ENCODE data around the gene PDE11A. TPM values are rescaled to one million over a fixed set of nuclear protein-coding genes. Genes with fewer than 3 reads are reported as not detected.

Gene PDE11A
- total and polyA plus RNA-seq, 2 donors = 0.14 to 0.43 TPM

GRCh38 chr2:177636672-177637071 lies 435.9 kb downstream of the PDE11A start:
- Histone ChIP-seq H3K4me3 (ENCODE audit: low read length in 2 of 2) (no peak overlapping the region), H3K9me3 (ENCODE audit: control insufficient read depth in 2 of 2, insufficient read depth in 1 of 2, low read length in 1 of 2) (no peaks in the 10 kb centered on the region), H3K27me3 (ENCODE audit: control insufficient read depth in 2 of 2, insufficient read depth in 1 of 2, low read length in 1 of 2) (no peaks in the 10 kb centered on the region), H3K4me1 (ENCODE audit: control insufficient read depth in 2 of 2, insufficient read depth in 2 of 2, low read length in 2 of 2) (peaks cover 0 to 3% of the 10 kb centered on the region in 2 donors), H3K36me3 (ENCODE audit: control insufficient read depth in 2 of 2, insufficient read depth in 2 of 2, low read length in 1 of 2) (no peaks in the 10 kb centered on the region), H3K27ac (ENCODE audit: low read depth in 1 of 2, low read length in 1 of 2) (no peak overlapping the region)
- no peak for DNase-seq (ENCODE audit: low read depth in 6 of 9, low spot score in 9 of 9)
- 86% methylated on average over 1 of the region's 1 CpG for WGBS

GRCh38 chr2:177635696-177636095 lies 436.9 kb downstream of the PDE11A start:
- Histone ChIP-seq H3K36me3 (ENCODE audit: control insufficient read depth in 2 of 2, insufficient read depth in 2 of 2, low read length in 1 of 2) (no peaks in the 10 kb centered on the region), H3K4me1 (ENCODE audit: control insufficient read depth in 2 of 2, insufficient read depth in 2 of 2, low read length in 2 of 2) (peaks cover 0 to 3% of the 10 kb centered on the region in 2 donors), H3K27ac (ENCODE audit: low read depth in 1 of 2, low read length in 1 of 2) (no peak overlapping the region), H3K4me3 (ENCODE audit: low read length in 2 of 2) (no peak overlapping the region), H3K27me3 (ENCODE audit: control insufficient read depth in 2 of 2, insufficient read depth in 1 of 2, low read length in 1 of 2) (no peaks in the 10 kb centered on the region), H3K9me3 (ENCODE audit: control insufficient read depth in 2 of 2, insufficient read depth in 1 of 2, low read length in 1 of 2) (no peaks in the 10 kb centered on the region)
- 0% methylated on average over 1 of the region's 1 CpG for WGBS
- DNase-seq (ENCODE audit: low read depth in 6 of 9, low spot score in 9 of 9) = no peak

- DNase-seq (ENCODE audit: low read depth in 6 of 9, low spot score in 9 of 9) = peak in 1 of 9 donors; percentile 14
- Histone ChIP-seq H3K27ac (ENCODE audit: low read depth in 1 of 2, low read length in 1 of 2) (no peak overlapping the region), H3K4me3 (ENCODE audit: low read length in 2 of 2) (peak overlapping the region in 1 of 2 donors; percentile 13), H3K27me3 (ENCODE audit: control insufficient read depth in 2 of 2, insufficient read depth in 1 of 2, low read length in 1 of 2) (no peaks in the 10 kb centered on the region), H3K4me1 (ENCODE audit: control insufficient read depth in 2 of 2, insufficient read depth in 2 of 2, low read length in 2 of 2) (peaks cover 0 to 3% of the 10 kb centered on the region in 2 donors), H3K36me3 (ENCODE audit: control insufficient read depth in 2 of 2, insufficient read depth in 2 of 2, low read length in 1 of 2) (no peaks in the 10 kb centered on the region), H3K9me3 (ENCODE audit: control insufficient read depth in 2 of 2, insufficient read depth in 1 of 2, low read length in 1 of 2) (no peaks in the 10 kb centered on the region)
- WGBS = 95% methylated on average over 1 of the region's 1 CpG
Measured at GRCh38 chr2:177633910-177634294, 438.7 kb downstream of the PDE11A start.

GRCh38 chr2:177633111-177633510 lies 439.5 kb downstream of the PDE11A start:
- Histone ChIP-seq H3K27me3 (ENCODE audit: control insufficient read depth in 2 of 2, insufficient read depth in 1 of 2, low read length in 1 of 2) (no peaks in the 10 kb centered on the region), H3K27ac (ENCODE audit: low read depth in 1 of 2, low read length in 1 of 2) (no peak overlapping the region), H3K36me3 (ENCODE audit: control insufficient read depth in 2 of 2, insufficient read depth in 2 of 2, low read length in 1 of 2) (no peaks in the 10 kb centered on the region), H3K9me3 (ENCODE audit: control insufficient read depth in 2 of 2, insufficient read depth in 1 of 2, low read length in 1 of 2) (no peaks in the 10 kb centered on the region), H3K4me3 (ENCODE audit: low read length in 2 of 2) (no peak overlapping the region), H3K4me1 (ENCODE audit: control insufficient read depth in 2 of 2, insufficient read depth in 2 of 2, low read length in 2 of 2) (peaks cover 0 to 3% of the 10 kb centered on the region in 2 donors)
- DNase-seq (ENCODE audit: low read depth in 6 of 9, low spot score in 9 of 9) = no peak
- WGBS = 71% methylated on average over 3 of the region's 3 CpGs

- no peaks in the 10 kb centered on the region for H3K36me3 ChIP-seq (ENCODE audit: control insufficient read depth in 2 of 2, insufficient read depth in 2 of 2, low read length in 1 of 2)
- DNase-seq (ENCODE audit: low read depth in 6 of 9, low spot score in 9 of 9) = no peak
- H3K4me1 ChIP-seq (ENCODE audit: control insufficient read depth in 2 of 2, insufficient read depth in 2 of 2, low read length in 2 of 2) = peaks cover 0 to 3% of the 10 kb centered on the region in 2 donors
- no peak overlapping the region for H3K4me3 ChIP-seq (ENCODE audit: low read length in 2 of 2)
- H3K27ac ChIP-seq (ENCODE audit: low read depth in 1 of 2, low read length in 1 of 2) = no peak overlapping the region
- H3K9me3 ChIP-seq (ENCODE audit: control insufficient read depth in 2 of 2, insufficient read depth in 1 of 2, low read length in 1 of 2) = no peaks in the 10 kb centered on the region
- 86% methylated on average over 1 of the region's 1 CpG for WGBS
- H3K27me3 ChIP-seq (ENCODE audit: control insufficient read depth in 2 of 2, insufficient read depth in 1 of 2, low read length in 1 of 2) = no peaks in the 10 kb centered on the region
Measured at GRCh38 chr2:177631680-177632079, 440.9 kb downstream of the PDE11A start.

- H3K4me1 ChIP-seq (ENCODE audit: control insufficient read depth in 2 of 2, insufficient read depth in 2 of 2, low read length in 2 of 2) = peaks cover 0 to 8% of the 10 kb centered on the region in 2 donors
- no peak for DNase-seq (ENCODE audit: low read depth in 6 of 9, low spot score in 9 of 9)
- 79% methylated on average over 4 of the region's 4 CpGs for WGBS
Measured at GRCh38 chr2:177629357-177630024, 443.1 kb downstream of the PDE11A start.

GRCh38 chr2:177628831-177629230 lies 443.7 kb downstream of the PDE11A start:
- Histone ChIP-seq H3K4me1 (ENCODE audit: control insufficient read depth in 2 of 2, insufficient read depth in 2 of 2, low read length in 2 of 2) (peaks cover 0 to 8% of the 10 kb centered on the region in 2 donors), H3K27me3 (ENCODE audit: control insufficient read depth in 2 of 2, insufficient read depth in 1 of 2, low read length in 1 of 2) (no peaks in the 10 kb centered on the region), H3K4me3 (ENCODE audit: low read length in 2 of 2) (no peak overlapping the region), H3K9me3 (ENCODE audit: control insufficient read depth in 2 of 2, insufficient read depth in 1 of 2, low read length in 1 of 2) (no peaks in the 10 kb centered on the region), H3K27ac (ENCODE audit: low read depth in 1 of 2, low read length in 1 of 2) (no peak overlapping the region), H3K36me3 (ENCODE audit: control insufficient read depth in 2 of 2, insufficient read depth in 2 of 2, low read length in 1 of 2) (no peaks in the 10 kb centered on the region)
- no peak for DNase-seq (ENCODE audit: low read depth in 6 of 9, low spot score in 9 of 9)
- 86% methylated on average over 5 of the region's 5 CpGs for whole genome bisulfite sequencing

More at GRCh38 chr2:177629357-177630024, 443.1 kb downstream of the PDE11A start:
- no peak overlapping the region for H3K4me3 ChIP-seq (ENCODE audit: low read length in 2 of 2)
- H3K36me3 ChIP-seq (ENCODE audit: control insufficient read depth in 2 of 2, insufficient read depth in 2 of 2, low read length in 1 of 2) = no peaks in the 10 kb centered on the region
- no peaks in the 10 kb centered on the region for H3K27me3 ChIP-seq (ENCODE audit: control insufficient read depth in 2 of 2, insufficient read depth in 1 of 2, low read length in 1 of 2)
- no peak overlapping the region for H3K27ac ChIP-seq (ENCODE audit: low read depth in 1 of 2, low read length in 1 of 2)
- H3K9me3 ChIP-seq (ENCODE audit: control insufficient read depth in 2 of 2, insufficient read depth in 1 of 2, low read length in 1 of 2) = no peaks in the 10 kb centered on the region

GRCh38 chr2:177625744-177626650 lies 446.6 kb downstream of the PDE11A start:
- Histone ChIP-seq H3K4me3 (ENCODE audit: low read length in 2 of 2) (no peak overlapping the region), H3K9me3 (ENCODE audit: control insufficient read depth in 2 of 2, insufficient read depth in 1 of 2, low read length in 1 of 2) (no peaks in the 10 kb centered on the region), H3K36me3 (ENCODE audit: control insufficient read depth in 2 of 2, insufficient read depth in 2 of 2, low read length in 1 of 2) (no peaks in the 10 kb centered on the region), H3K27me3 (ENCODE audit: control insufficient read depth in 2 of 2, insufficient read depth in 1 of 2, low read length in 1 of 2) (no peaks in the 10 kb centered on the region), H3K27ac (ENCODE audit: low read depth in 1 of 2, low read length in 1 of 2) (peak overlapping the region in 1 of 2 donors; percentile 58), H3K4me1 (ENCODE audit: control insufficient read depth in 2 of 2, insufficient read depth in 2 of 2, low read length in 2 of 2) (peaks cover 0 to 8% of the 10 kb centered on the region in 2 donors)
- DNase-seq (ENCODE audit: low read depth in 6 of 9, low spot score in 9 of 9) = peak in 7 of 9 donors; percentile 15 to 75 (median 36)
- WGBS = 70% methylated on average over 10 of the region's 10 CpGs

GRCh38 chr2:177622521-177622920 lies 450.1 kb downstream of the PDE11A start:
- no peak overlapping the region for H3K27ac ChIP-seq (ENCODE audit: low read depth in 1 of 2, low read length in 1 of 2)
- H3K36me3 ChIP-seq (ENCODE audit: control insufficient read depth in 2 of 2, insufficient read depth in 2 of 2, low read length in 1 of 2) = no peaks in the 10 kb centered on the region
- peaks cover 4 to 15% of the 10 kb centered on the region in 2 donors for H3K4me1 ChIP-seq (ENCODE audit: control insufficient read depth in 2 of 2, insufficient read depth in 2 of 2, low read length in 2 of 2)
- H3K4me3 ChIP-seq (ENCODE audit: low read length in 2 of 2) = no peak overlapping the region
- 70% methylated on average over 4 of the region's 4 CpGs for WGBS
- no peaks in the 10 kb centered on the region for H3K9me3 ChIP-seq (ENCODE audit: control insufficient read depth in 2 of 2, insufficient read depth in 1 of 2, low read length in 1 of 2)
- no peak for DNase-seq (ENCODE audit: low read depth in 6 of 9, low spot score in 9 of 9)
- no peaks in the 10 kb centered on the region for H3K27me3 ChIP-seq (ENCODE audit: control insufficient read depth in 2 of 2, insufficient read depth in 1 of 2, low read length in 1 of 2)

Data from thymus (tissue), 11 donors.